MCF 10A (cell line): Measurements from ENCODE around the gene CCDC68. TPM values are rescaled to one million over a fixed set of nuclear protein-coding genes. Genes with fewer than 3 reads are reported as not detected.

ENCODE experiments used
- BruUV-seq: library from RNA; stranded (reverse); fragments of 400-500 nt; replicated peaks from 2 replicates; lab custom pipeline; 2021; lab: Mats Ljungman, UMichigan
- CTCF ChIA-PET: fragments of 300-600 bp; sonication (Branson Sonifier 250); formaldehyde crosslinking; extraction: SDS; loops from one replicate; lab custom pipeline; 2021; ENCODE audit warnings: antibody characterized with exemption, inconsistent platforms; lab: Yijun Ruan, JAX
- POLR2A ChIA-PET: fragments of 300-600, 350-650 bp; sonication (Branson Sonifier 250); formaldehyde crosslinking; extraction: SDS; loops from one replicate; lab custom pipeline; 2020; ENCODE audit warnings: antibody characterized with exemption, inconsistent platforms; lab: Yijun Ruan, JAX
- DNase-seq: peaks from one replicate; pipeline ENCODE4 v3.0.0-alpha.2; 2018; ENCODE audit not compliant: unreplicated experiment
- H3K27ac Mint-ChIP-seq: one replicate; pipeline ENCODE4 v1.8.0; 2022; ENCODE audit warnings: mild to moderate bottlenecking, low read depth, mixed read lengths; ENCODE audit not compliant: unreplicated experiment
- H3K27me3 Mint-ChIP-seq: one replicate; pipeline ENCODE4 v1.8.0; 2022; ENCODE audit warnings: mixed read lengths; ENCODE audit not compliant: insufficient read depth, unreplicated experiment
- H3K36me3 Mint-ChIP-seq: one replicate; pipeline ENCODE4 v1.8.0; 2022; ENCODE audit warnings: mild to moderate bottlenecking, moderate library complexity, mixed read lengths; ENCODE audit not compliant: insufficient read depth, unreplicated experiment
- H3K4me1 Mint-ChIP-seq: one replicate; pipeline ENCODE4 v1.8.0; 2022; ENCODE audit warnings: mixed read lengths; ENCODE audit not compliant: insufficient read depth, unreplicated experiment
- H3K4me3 Mint-ChIP-seq: one replicate; pipeline ENCODE4 v1.8.0; 2022; ENCODE audit warnings: mild to moderate bottlenecking, moderate library complexity, mixed read lengths; ENCODE audit not compliant: unreplicated experiment
- H3K9me3 Mint-ChIP-seq: one replicate; pipeline ENCODE4 v1.8.0; 2022; ENCODE audit warnings: mixed read lengths; ENCODE audit not compliant: unreplicated experiment
- CTCF ChIP-seq: fragments of 200-600 bp; IDR thresholded peaks from one replicate; pipeline ENCODE4 v1.8.0; 2022; ENCODE audit warnings: antibody characterized with exemption, mild to moderate bottlenecking; ENCODE audit not compliant: unreplicated experiment
- intact Hi-C: fragments of 100-400 bp; cut with micrococcal nuclease; formaldehyde crosslinking; loops from 2 replicates; pipeline ENCODE4 v1.14.1; 2022
- total RNA-seq: library from RNA; stranded (reverse); gene quantifications from 2 replicates; pipeline ENCODE4 v1.2.3, GENCODE V29; 2022

CCDC68 gene
- total RNA-seq, 1 experiment from 2014 or later, result 3.3 TPM

GRCh38 chr18:54872681-54873080 lies 86.6 kb downstream of the CCDC68 start:
- H3K4me3 Mint-ChIP-seq, result no peak overlapping the region
- no TSS peak for BruUV-seq
- no peak overlapping the region for H3K27ac Mint-ChIP-seq
- intact Hi-C loops, result no loop called here
- no peak for DNase-seq
- no peaks in the 10 kb centered on the region for H3K9me3 Mint-ChIP-seq
- ChIA-PET POLR2A (interaction anchor here (2.4 to 3.0 kb wide), 2 partner anchors 43 to 44 kb away, joined by 5 to 12 read pairs; partner anchors contain the start of gene RAB27B), CTCF (interaction anchor here (0.6 to 1.4 kb wide), 5 partner anchors 24 to 194 kb away, joined by 3 to 5 read pairs (median 3); no protein-coding TSS in a partner anchor)
- no peaks in the 10 kb centered on the region for H3K27me3 Mint-ChIP-seq
- peaks cover 12% of the 10 kb centered on the region for H3K4me1 Mint-ChIP-seq
- H3K36me3 Mint-ChIP-seq, result peaks cover 11% of the 10 kb centered on the region
- no peak for TF ChIP-seq CTCF

- no peak overlapping the region for H3K27ac Mint-ChIP-seq
- intact Hi-C loops, result no loop called here
- CTCF ChIA-PET, result interaction anchor here (0.6 to 1.0 kb wide), 3 partner anchors 9 to 325 kb away, joined by 3 to 8 read pairs (median 3); no protein-coding TSS in a partner anchor
These were observed 88.0 kb downstream of the CCDC68 start for GRCh38 chr18:54871231-54871630.

GRCh38 chr18:54867131-54867530 lies 92.1 kb downstream of the CCDC68 start:
- TF ChIP-seq CTCF, result no peak
- POLR2A ChIA-PET, result no interaction called here
- Mint-ChIP-seq H3K4me3 (no peak overlapping the region), H3K27ac (peak overlapping the region; percentile 14), H3K27me3 (no peaks in the 10 kb centered on the region), H3K36me3 (peaks cover 11% of the 10 kb centered on the region), H3K9me3 (peaks cover 7% of the 10 kb centered on the region), H3K4me1 (no peaks in the 10 kb centered on the region)
- BruUV-seq, result no TSS peak
- CTCF ChIA-PET, result no interaction called here
- no peak for DNase-seq
- intact Hi-C loops, result no loop called here

More at GRCh38 chr18:54871231-54871630, 88.0 kb downstream of the CCDC68 start:
- Mint-ChIP-seq H3K36me3 (peaks cover 11% of the 10 kb centered on the region), H3K27me3 (no peaks in the 10 kb centered on the region), H3K4me1 (peaks cover 12% of the 10 kb centered on the region), H3K9me3 (peaks cover 7% of the 10 kb centered on the region), H3K4me3 (no peak overlapping the region)
- no peak for TF ChIP-seq CTCF
- DNase-seq, result no peak
- no TSS peak for BruUV-seq
- POLR2A ChIA-PET, result no interaction called here

GRCh38 chr18:54860941-54861340 lies 98.3 kb downstream of the CCDC68 start:
- Mint-ChIP-seq H3K4me3 (no peak overlapping the region), H3K4me1 (peaks cover 6% of the 10 kb centered on the region), H3K9me3 (no peaks in the 10 kb centered on the region), H3K27me3 (no peaks in the 10 kb centered on the region), H3K27ac (no peak overlapping the region), H3K36me3 (no peaks in the 10 kb centered on the region)
- TF ChIP-seq CTCF, result no peak
- CTCF ChIA-PET, result interaction anchor here (1.5 kb wide), 1 partner anchor 11 kb away, joined by 8 read pairs; no protein-coding TSS in a partner anchor
- no TSS peak for BruUV-seq
- POLR2A ChIA-PET, result no interaction called here
- intact Hi-C loops, result no loop called here
- no peak for DNase-seq
